Left colon (tissue), 2 donors: Measurements from ENCODE around the gene ATPAF1. TPM values are rescaled to one million over a fixed set of nuclear protein-coding genes. Genes with fewer than 3 reads are reported as not detected.

Source experiments
- ATAC-seq: fragments of 200-7000 bp; cut with Tn5 transposase; one replicate; pipeline ENCODE4 v1.9.1; 2020; ENCODE audit warnings: mild to moderate bottlenecking, moderate library complexity
- DNase-seq, 2 donors: peaks; one replicate each; pipeline ENCODE4 v3.0.0-alpha.2; 2020
- intact Hi-C, 2 donors: fragments of 100-400 bp; cut with DNase I in 1 of 2; cut with micrococcal nuclease in 1 of 2; formaldehyde crosslinking; loops; one replicate each; pipeline versions ENCODE4 v1.11.2 to v1.14.0; 2022; cut with DNase I, micrococcal nuclease
- total RNA-seq, 2 donors: library from RNA; stranded (reverse); fragmentation: NEBNext Ultra II Directional; extraction: Animal tissue kit (Norgen Biotek cat#: 25700); gene quantifications; one replicate each; pipeline ENCODE4 v1.2.1, GENCODE V29; 2021
- donor health status: DM: no; HTN: no; CAD: no.
- donor health status: DM: yes; HTN: yes; CAD: no.

The ATPAF1 gene
- total RNA-seq, 2 donors from 2014 or later = 52.2 to 53.0 TPM

DNA sequence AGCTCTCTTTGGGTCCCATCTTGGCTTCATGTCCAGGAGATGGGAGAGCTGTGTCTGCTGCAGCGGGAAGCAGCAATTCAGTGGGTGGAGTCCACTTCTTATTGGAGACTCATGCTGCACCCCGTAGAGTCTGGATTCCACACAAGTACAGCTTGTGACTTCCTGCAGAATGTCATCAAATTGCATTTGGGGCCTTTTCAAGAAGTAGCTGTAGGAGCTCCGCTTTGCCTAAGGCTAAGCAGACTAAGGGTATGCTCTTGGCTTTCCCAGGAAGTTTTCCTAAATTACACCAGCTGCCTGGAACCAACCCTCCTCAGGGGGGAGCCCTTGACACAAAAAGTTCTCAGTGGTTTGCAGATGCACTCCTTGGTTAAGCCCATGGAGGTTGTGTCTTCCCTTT lies 45.8 kb downstream of the ATPAF1 start:
- ATAC-seq (peak; percentile 77), DNase-seq (peak in 1 of 2 donors; percentile 57)
- intact Hi-C loops = loop anchor here in 1 of 2 donors (5.0 kb wide), 1 partner anchor 105 kb away; no protein-coding TSS in a partner anchor

DNA sequence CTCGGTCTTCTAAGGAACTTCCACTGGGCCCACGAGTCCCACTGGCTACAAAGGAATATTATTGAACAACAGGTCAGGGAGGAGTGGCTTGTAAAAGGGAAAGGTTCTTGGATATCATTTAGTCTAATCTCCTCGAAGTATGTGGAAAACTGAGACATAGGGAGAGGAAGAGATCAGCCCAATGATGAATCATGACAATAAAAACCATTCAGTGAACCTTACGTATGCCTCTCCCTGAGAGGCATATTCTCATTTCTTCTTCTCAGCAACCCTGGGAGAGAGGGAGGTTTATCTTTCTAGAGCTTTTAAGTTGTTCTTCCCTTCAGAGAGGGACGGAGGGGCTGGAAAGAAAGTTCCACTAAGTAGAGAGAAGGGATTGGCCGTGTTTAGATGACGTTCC lies 46.2 kb downstream of the ATPAF1 start:
- intact Hi-C loops = loop anchor here in 1 of 2 donors (5.0 kb wide), 1 partner anchor 105 kb away; no protein-coding TSS in a partner anchor
- no peak for DNase-seq
- peak; percentile 64 for ATAC-seq

DNA sequence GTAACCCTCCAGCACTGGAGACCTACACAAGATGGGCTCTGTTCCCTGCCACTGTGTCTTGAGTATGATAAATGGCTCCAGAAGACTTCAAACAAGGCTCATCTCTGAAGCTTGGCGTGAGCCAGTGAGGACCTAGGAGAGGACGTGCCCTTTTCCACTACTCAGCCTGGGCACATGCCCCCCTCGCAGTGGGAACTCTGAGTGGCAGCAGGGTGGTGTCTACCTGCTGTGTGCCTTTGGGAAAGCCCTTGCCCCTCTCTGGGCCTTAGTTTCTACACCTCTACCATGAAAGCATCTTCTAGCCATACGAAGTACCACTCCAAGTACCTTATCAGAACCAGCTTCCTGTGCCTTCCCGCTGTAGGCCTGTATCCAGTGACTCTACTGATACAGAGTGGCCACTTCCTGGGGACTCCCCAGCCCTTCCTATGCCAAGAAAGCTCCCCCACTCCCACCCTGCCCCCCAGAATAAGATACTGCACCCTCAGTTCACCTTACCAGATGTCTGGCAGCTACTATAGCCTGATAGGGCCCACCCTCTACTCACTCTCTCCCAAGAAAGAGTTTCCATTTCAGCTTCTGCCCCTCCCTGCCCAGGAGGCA lies 48.4 kb downstream of the ATPAF1 start:
- DNase-seq (no peak), ATAC-seq (no peak)
- intact Hi-C loops = loop anchor here in 1 of 2 donors (5.0 kb wide), 1 partner anchor 108 kb away; no protein-coding TSS in a partner anchor

DNA sequence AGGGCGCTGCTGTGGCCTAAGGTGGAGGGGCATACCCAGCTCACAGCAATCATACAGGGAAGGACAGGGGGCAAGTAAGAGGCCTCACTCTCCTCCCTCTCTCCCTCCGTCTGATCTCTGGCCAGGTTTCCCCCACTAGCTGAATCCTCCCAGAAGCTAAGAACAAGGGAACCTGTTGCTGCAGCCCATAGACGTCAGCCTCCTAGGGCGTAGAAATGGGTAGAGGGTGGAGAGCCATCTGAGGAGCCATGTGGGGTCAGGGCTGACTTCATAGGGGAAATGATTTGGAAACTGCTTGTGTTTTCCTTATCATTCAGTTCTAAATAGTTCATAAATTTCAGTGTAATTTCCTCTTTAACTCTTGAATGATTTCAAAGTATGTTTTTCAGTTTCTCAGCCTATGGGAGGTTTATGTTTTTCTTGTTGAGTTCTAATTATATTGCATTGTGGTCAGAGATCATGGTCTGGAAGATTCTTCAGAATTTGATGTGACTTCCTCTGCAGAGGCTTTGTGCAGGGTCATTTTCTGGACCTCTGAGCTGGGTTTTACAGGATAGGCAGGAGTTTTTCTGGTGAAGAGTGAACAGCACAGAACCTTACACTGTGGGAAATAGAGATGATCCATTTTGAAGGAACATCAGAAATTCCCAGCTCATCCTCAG lies 49.3 kb downstream of the ATPAF1 start:
- intact Hi-C loops = no loop called here
- DNase-seq (no peak), ATAC-seq (no peak)

DNA sequence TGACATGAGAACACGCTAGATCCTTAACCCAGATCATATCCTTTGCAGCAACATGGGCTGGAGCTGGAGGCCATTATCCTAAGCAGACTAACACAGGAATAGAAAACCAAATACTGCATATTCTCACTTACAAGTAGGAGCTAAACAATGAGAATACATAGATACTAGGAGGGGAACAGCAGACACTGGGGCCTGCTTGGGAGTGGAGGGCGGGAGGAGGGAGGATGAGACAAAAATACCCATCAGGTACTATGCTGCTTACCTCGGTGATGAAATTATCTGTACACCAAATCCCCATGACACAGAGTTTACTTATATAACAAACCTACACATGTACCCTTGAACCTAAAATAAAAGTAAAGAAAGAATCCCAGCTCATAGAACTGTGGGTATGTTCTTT lies 50.3 kb downstream of the ATPAF1 start:
- no peak for ATAC-seq
- intact Hi-C loops = no loop called here
- DNase-seq = no peak

DNA sequence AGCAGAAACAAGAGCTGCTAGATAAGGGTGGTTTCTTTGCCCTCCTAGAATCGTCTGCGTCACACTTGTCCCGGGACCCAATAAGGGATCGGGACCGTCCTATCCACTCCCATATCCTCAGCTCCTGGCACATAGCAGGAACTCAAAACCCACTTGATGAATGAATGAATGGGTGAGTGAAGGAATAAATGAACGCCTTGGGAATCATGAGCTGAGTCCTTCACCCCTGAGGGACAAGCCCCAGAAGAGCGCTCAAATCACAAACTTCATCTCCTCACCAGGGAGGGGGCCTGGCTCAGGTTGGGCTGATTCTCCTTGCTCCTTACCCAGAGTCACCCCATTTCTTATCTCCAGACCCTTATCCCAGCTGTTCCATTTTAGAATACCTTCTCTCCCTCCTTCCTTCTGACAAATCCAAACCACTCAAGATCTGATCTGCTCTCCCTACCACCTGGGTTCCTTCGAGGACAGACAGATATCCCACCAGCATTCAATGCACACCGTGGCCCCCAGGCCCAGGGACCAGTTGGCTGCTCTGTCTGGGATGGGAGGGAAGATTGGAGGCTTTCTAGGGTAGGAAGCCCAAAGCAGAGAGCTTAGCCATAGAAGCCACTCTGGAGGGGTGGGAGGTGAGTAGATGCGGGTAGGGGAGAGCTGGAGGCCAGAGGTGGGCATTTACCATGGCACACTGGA lies 50.9 kb downstream of the ATPAF1 start:
- intact Hi-C loops = no loop called here
- ATAC-seq (peak; percentile 51), DNase-seq (no peak)

DNA sequence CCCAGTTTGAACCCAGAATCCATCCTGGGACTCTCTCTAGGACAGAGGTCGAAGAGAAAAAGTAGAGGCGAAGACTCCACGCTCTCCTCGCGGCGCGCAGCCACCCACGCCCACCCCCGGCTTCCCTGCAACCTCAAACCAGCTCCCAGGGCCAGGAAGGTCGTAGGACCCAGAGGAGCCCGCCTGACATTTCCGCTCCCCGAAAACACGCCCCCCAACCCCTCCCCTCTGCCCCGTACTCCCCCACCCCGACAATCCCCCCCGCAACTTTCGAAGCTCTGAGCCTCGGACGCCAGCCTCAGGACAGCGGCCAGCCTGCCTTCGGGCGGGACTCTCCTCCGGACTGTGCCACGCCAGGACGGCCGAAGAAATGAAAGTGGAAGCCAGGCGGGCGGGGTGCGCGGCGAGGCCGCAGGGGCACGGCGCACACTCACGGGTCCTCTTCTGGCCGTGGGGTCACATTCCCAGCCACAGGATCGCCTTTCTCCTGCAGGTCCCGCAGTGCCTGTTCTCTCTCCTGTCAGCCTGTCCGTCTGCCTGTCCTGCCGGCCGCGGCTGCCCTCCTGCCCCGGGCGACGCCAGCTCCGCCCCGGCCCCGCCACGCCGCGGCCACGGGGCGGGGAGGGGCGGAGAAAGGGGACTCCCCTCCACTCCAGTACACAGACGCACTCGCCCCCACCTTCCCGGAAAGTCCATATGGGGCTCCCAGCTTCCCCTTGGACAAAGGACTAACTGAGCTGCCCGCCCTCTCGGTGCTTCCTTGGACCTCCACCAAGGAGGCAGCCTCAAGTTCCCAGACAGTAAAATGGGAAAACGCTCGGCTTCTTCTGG lies 51.7 kb downstream of the ATPAF1 start, which contains the start of gene MOB3C:
MOB3C (minus strand) TSS at position 535 of the 831 bp plus-strand sequence. CDS start 3,490 bp downstream, outside the sequence.
- intact Hi-C loops = no loop called here
- ATAC-seq (peak; percentile 90), DNase-seq (peak; percentile 84 to 91)

DNA sequence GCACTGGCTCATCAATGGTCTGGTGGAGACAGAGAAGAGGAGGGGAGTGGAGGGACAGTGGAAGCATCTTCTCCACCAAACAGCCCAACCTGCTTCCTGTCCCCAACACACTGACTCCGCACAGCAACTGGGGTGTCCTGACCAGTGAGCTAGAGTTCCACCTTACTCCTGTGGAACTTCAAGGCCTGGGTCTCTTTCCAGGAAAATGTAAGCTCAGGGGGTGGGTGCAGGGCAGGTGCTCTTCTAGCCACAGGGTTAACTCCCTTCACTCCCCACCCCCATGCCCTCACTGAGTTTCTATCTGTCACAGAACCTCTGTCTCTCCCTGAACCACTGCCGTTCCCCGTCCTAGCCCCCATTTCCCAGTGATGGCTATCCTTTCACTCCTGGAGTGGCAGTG lies 52.4 kb downstream of the ATPAF1 start:
- ATAC-seq (no peak), DNase-seq (peak in 1 of 2 donors; percentile 21)
- intact Hi-C loops = no loop called here

DNA sequence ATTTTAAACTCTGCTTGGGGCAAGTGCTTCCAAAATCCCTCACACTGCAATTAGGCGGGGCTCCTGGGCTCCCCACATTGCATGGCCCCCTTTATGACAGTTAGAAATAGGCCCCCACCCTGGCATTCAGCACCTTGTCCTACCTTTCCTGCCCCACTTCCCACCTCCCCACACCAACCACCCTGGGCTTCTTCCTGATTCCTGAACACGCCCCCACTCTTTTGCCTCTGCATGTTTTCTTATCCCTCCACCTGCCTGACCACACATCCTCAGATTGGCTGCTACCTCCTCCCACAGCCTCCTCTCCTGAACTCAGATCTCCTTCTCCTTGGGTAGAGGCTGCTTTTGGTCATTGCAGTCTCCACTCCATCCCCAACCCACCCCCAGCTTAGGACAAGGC lies 53.1 kb downstream of the ATPAF1 start:
- intact Hi-C loops = no loop called here
- DNase-seq (no peak), ATAC-seq (no peak)

DNA sequence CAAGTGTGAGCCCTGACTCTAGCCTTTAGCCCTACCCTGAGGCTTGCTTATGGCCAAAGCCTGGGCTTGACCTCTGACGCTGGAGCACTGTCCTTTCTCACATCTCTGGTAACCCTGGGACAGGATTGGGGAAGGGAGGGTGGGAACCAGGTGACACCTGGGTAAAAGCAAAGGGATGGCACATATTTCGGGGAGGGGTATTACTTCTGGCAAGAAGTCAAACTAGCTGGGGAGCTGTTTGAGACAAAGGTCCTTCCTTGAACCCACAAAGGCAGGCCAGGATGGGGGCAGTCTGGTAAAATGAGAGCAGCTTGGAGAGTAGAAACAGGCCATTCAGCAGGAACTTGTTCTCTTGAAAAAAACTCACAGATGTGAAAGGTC lies 53.6 kb downstream of the ATPAF1 start:
- DNase-seq = no peak
- no peak for ATAC-seq

DNA sequence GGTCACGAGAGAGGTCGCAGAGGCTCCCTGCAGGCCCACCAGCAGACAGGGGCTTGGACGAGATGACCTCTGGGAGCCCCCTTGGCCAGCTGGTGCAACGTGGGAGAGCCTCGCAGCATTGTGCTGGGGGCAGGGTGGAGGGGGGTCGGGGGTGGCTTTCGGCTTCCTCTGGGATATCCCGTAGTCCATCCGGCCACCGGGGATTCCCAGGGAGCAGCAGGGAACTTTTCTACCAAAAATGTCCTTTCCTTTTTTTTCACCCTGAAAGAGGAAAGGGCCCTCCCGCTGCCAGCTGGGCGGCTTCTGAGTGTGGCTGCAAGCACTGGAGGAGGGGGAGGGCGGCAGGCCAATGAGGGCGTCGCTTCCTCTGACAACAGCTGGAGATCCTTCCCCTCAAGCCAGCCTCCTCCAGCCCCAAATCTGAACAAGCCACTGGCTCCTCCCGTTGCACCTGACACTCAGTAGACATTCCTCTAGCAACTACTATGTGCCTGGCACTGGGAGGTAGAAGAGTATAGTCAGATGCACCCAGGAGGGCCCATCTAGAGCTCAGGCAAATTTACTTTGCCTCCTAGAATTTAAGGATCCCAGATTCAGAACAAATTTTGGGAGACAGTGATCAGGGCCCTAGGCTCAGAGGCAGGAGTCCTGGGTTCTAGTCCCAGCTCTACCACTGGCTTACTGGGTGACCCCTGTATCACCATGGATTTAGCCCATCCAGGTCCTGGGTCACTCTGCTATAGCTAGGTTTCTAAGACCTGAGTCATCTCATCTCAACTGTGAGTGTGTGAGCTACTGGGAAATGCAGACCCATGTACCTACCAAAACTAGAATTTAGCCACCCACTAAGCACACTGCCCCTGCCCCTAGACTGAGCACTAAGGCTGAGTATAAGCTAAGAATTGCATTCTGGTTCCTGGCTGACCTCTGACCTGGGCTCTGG lies 54.2 kb downstream of the ATPAF1 start:
- intact Hi-C loops = no loop called here
- DNase-seq = peak; percentile 78 to 84
- ATAC-seq = no peak

More for the DNA sequence above, 53.6 kb downstream of the ATPAF1 start:
- intact Hi-C loops = no loop called here

DNA sequence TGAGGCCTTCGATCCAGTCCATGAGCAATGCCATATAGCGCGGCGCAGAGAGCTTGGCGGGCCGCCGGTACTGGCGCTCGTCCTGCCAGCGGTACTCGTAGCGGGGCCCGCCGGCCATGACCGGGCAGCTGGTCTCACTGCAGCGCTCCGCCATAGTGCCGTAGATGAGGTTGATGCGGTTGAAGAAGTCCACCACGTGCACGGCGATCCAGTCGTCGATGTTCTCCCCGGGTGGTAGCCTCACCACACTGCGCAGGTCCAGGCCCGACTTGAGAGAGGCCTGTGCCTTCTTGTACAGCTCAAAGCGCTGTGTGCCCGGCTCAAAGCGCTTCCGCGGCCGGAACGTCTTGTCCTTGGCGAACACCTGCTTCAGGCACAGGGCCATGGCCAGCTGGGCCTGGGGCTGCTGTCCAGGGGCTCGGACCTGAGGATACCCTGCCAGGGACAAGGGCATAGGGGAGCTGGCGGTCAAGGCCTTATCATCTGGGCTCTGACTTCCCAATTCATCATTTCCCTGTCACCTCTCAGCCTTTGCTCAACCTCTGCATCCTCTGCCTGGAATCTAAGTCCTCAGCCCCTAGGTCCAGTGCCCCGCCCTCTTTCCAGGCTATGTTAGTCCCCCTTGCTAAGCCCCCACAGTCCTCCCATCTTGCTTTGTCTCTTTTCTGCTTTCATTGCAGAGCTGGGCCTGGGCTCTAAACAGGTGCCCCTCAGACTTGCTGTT lies 55.1 kb downstream of the ATPAF1 start:
- intact Hi-C loops = no loop called here
- no peak for DNase-seq
- ATAC-seq = no peak

DNA sequence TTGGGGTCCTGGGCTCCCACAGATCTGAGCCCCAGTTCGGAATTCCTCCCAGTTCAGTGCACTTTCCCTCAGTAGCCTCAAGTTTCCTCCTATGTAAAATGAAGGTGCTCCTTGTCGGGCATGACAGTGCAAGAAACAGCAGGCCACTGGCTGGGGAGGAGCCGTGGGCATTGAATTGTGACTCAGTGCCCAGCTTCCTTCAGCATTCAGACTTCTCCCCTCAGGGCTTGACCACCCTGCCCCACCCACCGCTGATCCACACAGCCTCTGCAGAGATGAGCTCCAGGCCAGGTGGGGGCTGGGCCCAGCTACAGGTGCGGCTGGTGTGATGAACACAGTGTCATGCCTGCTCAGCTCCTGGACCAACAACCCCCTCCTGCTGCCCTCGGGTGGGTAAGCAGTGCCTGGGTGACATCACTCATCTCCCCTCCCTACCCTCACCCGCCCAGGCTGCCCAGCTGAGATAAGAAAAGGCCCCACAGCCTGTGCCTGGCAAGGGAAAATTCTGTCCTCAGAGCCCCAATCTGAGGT lies 56.4 kb downstream of the ATPAF1 start:
- ATAC-seq (no peak), DNase-seq (no peak)
- intact Hi-C loops = no loop called here

DNA sequence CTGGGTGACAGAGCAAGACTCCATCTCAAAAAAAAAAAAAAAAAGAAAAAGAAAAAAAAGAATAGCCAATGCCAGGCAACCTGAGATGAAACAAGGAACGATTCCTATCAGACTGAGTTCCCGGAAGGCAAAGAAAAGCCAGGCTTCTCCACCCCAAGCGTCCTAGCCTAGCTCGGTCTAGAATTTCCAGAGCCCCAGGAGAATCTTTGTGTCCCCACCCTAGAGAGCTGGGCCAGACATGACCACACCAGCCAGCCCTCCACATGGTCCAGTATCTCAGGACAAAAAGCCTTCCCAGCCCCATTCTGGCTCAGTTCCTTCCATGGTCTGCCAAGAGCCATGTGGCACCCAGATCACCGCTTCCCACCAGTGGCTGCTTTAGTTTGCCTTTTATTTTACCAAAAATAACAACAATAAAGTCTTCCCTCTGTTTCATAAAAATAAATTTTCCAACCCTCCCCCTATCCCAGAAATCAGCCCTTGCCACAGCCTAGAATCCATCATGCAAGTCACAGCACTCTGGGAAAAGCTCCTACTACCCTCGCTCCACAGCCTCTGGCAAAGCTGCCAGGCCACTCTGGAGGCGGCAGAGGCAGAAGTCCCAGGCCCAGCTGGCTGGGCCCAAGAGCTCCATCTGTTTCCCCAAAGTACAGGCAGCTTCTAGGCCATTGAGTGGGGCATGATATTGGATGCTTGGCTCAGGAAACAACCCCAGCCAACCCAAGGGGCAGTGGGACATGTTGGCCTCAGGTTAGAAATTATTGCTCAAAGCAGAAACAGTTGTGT lies 60.6 kb downstream of the ATPAF1 start:
- DNase-seq (no peak), ATAC-seq (no peak)
- intact Hi-C loops = no loop called here

DNA sequence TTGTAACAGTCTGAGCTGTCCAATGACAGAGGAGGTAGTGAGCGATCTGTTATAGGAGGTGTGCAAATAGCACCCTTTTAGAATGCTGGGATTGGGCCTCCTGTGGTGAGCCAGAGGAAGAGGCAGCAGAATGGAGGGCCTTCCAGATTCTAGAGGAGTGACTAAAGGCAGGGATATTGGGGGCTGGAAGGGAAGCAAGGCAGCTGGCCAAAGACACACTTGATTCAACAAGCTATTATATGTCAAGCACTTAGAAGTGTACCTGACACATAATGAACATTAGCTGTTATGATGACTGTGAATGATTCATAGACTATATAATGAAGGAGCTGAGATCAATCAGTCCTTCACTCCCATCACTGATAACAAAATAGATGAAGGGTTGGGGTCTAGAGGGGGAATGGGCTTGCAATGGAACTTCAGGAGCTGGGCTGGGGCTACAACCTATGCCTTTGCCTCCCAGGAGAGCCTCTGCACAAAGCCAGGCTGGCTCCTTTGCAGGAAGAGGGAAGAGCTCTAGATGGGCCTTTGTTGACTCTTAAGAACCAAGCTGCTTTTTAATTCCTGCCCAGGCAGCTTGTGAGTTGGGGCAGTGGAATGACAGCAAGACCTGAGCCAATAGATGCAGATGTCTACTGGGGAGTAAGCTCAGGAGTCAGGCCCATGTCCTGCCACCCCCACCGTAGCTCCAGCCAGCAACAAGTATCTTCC lies 61.8 kb downstream of the ATPAF1 start:
- intact Hi-C loops = no loop called here
- DNase-seq (no peak), ATAC-seq (no peak)

DNA sequence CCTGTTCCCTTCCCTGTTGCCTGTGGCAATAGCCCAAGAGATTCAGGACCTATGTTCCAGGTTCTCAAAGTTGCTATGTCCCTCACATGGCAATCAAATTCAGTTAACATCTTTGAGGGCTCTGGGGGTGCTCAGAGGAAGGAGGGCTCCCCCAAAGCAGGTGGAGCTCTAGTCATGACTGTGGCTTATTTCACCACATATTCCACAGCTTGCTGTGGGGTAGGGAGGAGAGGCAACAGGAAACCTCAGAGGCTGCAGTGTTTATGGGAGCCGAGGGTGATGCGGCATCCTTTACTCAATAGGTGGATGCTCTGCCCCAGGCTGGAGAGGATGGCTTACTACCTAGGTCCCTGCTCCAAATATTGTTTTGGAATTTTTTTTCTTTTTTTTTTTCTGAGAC lies 62.9 kb downstream of the ATPAF1 start:
- ATAC-seq (no peak), DNase-seq (no peak)
- intact Hi-C loops = no loop called here
